ENCODE measurements around the gene ADAMTS7. TPM values are rescaled to one million over a fixed set of nuclear protein-coding genes. Genes with fewer than 3 reads are reported as not detected.

ADAMTS7 gene
- total and polyA plus RNA-seq, 2 of the 8 experiments (the other 6 are each of a cell fraction or from before 2014, with no cell fraction given): 27.9 to 45.2 TPM

DNA sequence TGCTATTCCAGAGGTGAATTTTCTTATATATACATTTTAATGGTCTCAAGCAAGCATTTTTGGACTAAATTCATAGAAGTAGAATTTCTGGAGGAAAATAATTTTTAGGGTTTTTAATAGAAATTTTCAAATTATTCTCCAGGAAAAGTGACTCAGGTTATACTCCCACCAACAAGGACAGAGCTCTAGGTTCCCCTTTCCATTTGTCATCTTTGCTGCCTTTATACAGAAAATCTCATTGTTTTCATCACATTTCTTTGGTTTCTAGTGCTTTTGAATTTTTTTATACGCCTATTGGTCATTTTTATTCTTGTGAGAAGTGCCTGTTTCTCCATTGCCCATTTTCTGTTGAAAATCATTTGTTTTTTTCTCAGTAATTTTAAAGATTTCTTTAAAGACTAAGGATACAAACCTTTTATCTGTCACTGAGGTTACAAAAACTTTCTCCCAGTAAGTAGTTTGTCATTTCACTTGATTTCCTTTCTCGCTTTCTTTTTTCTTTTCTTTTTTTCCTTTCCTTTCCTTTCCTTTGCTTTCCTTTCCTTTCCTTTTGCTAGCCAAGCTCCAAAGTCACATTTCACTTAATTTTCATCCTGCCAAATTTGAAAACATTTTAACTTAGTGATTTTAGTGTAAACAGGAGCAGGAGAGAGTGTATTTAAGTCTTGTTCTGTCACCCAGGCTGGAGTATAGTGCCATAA lies 93.2 kb downstream of the ADAMTS7 start (continued):
- no peak for TF ChIP-seq HDAC2 (IDR thresholded peaks at IDR 0.05; ENCODE audit: borderline replicate concordance in 1 of 2, low read depth in 2 of 2, low read length in 2 of 2)
- TF ChIP-seq CEBPB (IDR thresholded peaks at IDR 0.05; ENCODE audit: low read depth, low read length): no peak
- TF ChIP-seq, protein P1, sequence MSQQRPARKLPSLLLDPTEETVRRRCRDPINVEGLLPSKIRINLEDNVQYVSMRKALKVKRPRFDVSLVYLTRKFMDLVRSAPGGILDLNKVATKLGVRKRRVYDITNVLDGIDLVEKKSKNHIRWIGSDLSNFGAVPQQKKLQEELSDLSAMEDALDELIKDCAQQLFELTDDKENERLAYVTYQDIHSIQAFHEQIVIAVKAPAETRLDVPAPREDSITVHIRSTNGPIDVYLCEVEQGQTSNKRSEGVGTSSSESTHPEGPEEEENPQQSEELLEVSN (IDR thresholded peaks at IDR 0.05): no peak
- TF ChIP-seq BRCA1 (IDR thresholded peaks at IDR 0.05; ENCODE audit: low read depth, low read length): no peak
- no peak for TF ChIP-seq CHD2 (IDR thresholded peaks at IDR 0.05; ENCODE audit: low read length)
- no peak for TF ChIP-seq GABPA (IDR thresholded peaks at IDR 0.05; ENCODE audit: borderline replicate concordance, insufficient read depth, low read length)

Measured in H1 (cell line).